B cell (primary cell): ENCODE results near the gene TEX14. TPM values are rescaled to one million over a fixed set of nuclear protein-coding genes. Genes with fewer than 3 reads are reported as not detected.

ENCODE experiments used
- ATAC-seq: fragments of 200-7000 bp; cut with Tn5 transposase; one replicate; pipeline ENCODE4 v1.10.0; 2021; ENCODE audit warnings: low read depth, mild to moderate bottlenecking, moderate number of reproducible peaks, moderate library complexity
- CTCF ChIA-PET: fragments of 350-600 bp; sonication (Branson Sonifier 250); formaldehyde crosslinking; loops from one replicate; lab custom pipeline; 2021; ENCODE audit warnings: antibody characterized with exemption, inconsistent platforms; lab: Charles Lee
- POLR2A ChIA-PET: fragments of 350-600 bp; sonication (Branson Sonifier 250); formaldehyde crosslinking; loops from one replicate; lab custom pipeline; 2021; ENCODE audit warnings: antibody characterized with exemption; lab: Charles Lee
- DNase-seq: peaks from one replicate; pipeline ENCODE4 v3.0.0; 2013
- H2AFZ ChIP-seq: 2 replicates; pipeline ENCODE4 v1.6.1; 2012; ENCODE audit warnings: mild to moderate bottlenecking, low read depth, low read length; ENCODE audit not compliant: insufficient read depth, poor library complexity, severe bottlenecking
- H3K27ac ChIP-seq, 2 donors: 1 replicate in 1 of 2; 2 replicates in 1 of 2; pipeline ENCODE4 v1.5.1; 2012 to 2013; ENCODE audit warnings: low read length in 2 of 2, mild to moderate bottlenecking in 2 of 2, moderate library complexity in 1 of 2
- H3K27me3 ChIP-seq, 4 experiments: fragments of 200-600 bp in 1 of 4; sonication (generic) in 1 of 4; replicated peaks in 1 of 4; 1 replicate in 2 of 4; 2 replicates in 2 of 4; pipeline versions ENCODE4 v1.6.1 to v1.7.0; 2013 to 2016; ENCODE audit warnings: low read length in 3 of 4, mild to moderate bottlenecking in 2 of 4, mixed read lengths in 1 of 4, moderate library complexity in 1 of 4; ENCODE audit not compliant: insufficient read depth in 4 of 4, control insufficient read depth in 3 of 4; ENCODE audit errors: control extremely low read depth in 1 of 4
- H3K36me3 ChIP-seq, 2 experiments: replicated peaks in 1 of 2; 1 replicate in 1 of 2; 2 replicates in 1 of 2; pipeline versions ENCODE4 v1.6.1 to v1.7.1; 2013; ENCODE audit warnings: low read length in 1 of 2; ENCODE audit not compliant: insufficient read depth in 2 of 2, control insufficient read depth in 1 of 2; ENCODE audit errors: control extremely low read depth in 1 of 2, extremely low read depth in 1 of 2
- H3K4me1 ChIP-seq, 2 donors: fragments of 200-600 bp in 1 of 2; sonication (generic) in 1 of 2; 1 replicate in 1 of 2; 2 replicates in 1 of 2; pipeline versions ENCODE4 v1.5.1 to v1.6.1; 2013 to 2017; ENCODE audit warnings: low read length in 2 of 2; ENCODE audit not compliant: control insufficient read depth in 2 of 2, insufficient read depth in 2 of 2
- H3K4me2 ChIP-seq: replicated peaks from 2 replicates; pipeline ENCODE3; 2012; ENCODE audit warnings: mild to moderate bottlenecking, low read depth, low read length; ENCODE audit not compliant: poor library complexity, severe bottlenecking
- H3K4me3 ChIP-seq, 5 experiments: fragments of 200-600 bp in 1 of 5; sonication (generic) in 1 of 5; 1 replicate in 3 of 5; 2 replicates in 2 of 5; pipeline versions ENCODE4 v1.5.1 to v1.7.0; 2011 to 2016; ENCODE audit warnings: low read length in 4 of 5, mild to moderate bottlenecking in 4 of 5, low read depth in 2 of 5, control low read depth in 1 of 5, moderate library complexity in 1 of 5; ENCODE audit not compliant: insufficient read depth in 1 of 5; ENCODE audit errors: control extremely low read depth in 1 of 5, extremely low read depth in 1 of 5
- H3K79me2 ChIP-seq: fragments of 200-600 bp; sonication (generic); one replicate; pipeline ENCODE4 v1.6.0; 2016; ENCODE audit warnings: low read length; ENCODE audit not compliant: control insufficient read depth, insufficient read depth
- H3K9ac ChIP-seq: fragments of 200-600 bp; sonication (generic); 2 replicates; pipeline ENCODE4 v1.6.1; 2017; ENCODE audit warnings: mild to moderate bottlenecking, low read length, moderate library complexity
- H3K9me3 ChIP-seq, 3 donors: one replicate each; pipeline versions ENCODE4 v1.6.1 to v1.7.1; 2013; ENCODE audit warnings: low read length in 2 of 3; ENCODE audit not compliant: control insufficient read depth in 2 of 3, insufficient read depth in 1 of 3; ENCODE audit errors: control extremely low read depth in 1 of 3
- H4K20me1 ChIP-seq: 2 replicates; pipeline ENCODE4 v1.6.0; 2012; ENCODE audit warnings: mild to moderate bottlenecking, low read length; ENCODE audit not compliant: insufficient read depth, control insufficient read depth, poor library complexity, severe bottlenecking
- H3K27ac Mint-ChIP-seq: one replicate; pipeline ENCODE4 v1.8.0; 2021; ENCODE audit warnings: mixed read lengths
- H3K27me3 Mint-ChIP-seq: one replicate; pipeline ENCODE4 v1.8.0; 2021; ENCODE audit warnings: mixed read lengths
- H3K4me1 Mint-ChIP-seq: one replicate; pipeline ENCODE4 v1.8.0; 2021; ENCODE audit warnings: mixed read lengths
- H3K4me3 Mint-ChIP-seq: one replicate; pipeline ENCODE4 v1.8.0; 2021; ENCODE audit warnings: mixed read lengths
- H3K9me3 Mint-ChIP-seq: one replicate; pipeline ENCODE4 v1.8.0; 2022; ENCODE audit warnings: mixed read lengths; ENCODE audit not compliant: insufficient read depth
- CTCF ChIP-seq: fragments of 200-600 bp; IDR thresholded peaks from one replicate; pipeline ENCODE4 v1.8.0; 2022; ENCODE audit warnings: antibody characterized with exemption, mild to moderate bottlenecking
- EZH2 ChIP-seq: IDR thresholded peaks from 2 replicates; pipeline ENCODE4 v1.6.1; 2012; ENCODE audit warnings: borderline replicate concordance, low read depth, mild to moderate bottlenecking, moderate library complexity, low read length; ENCODE audit not compliant: insufficient read depth, poor library complexity, severe bottlenecking
- WGBS: methylation state at CpG from one replicate; pipeline ENCODE4 v1.1.5; 2013; ENCODE audit warnings: missing lambda C conversion rate; ENCODE audit not compliant: insufficient coverage; 5-methylcytosine and 5-hydroxymethylcytosine counted together
- intact Hi-C: fragments of 100-400 bp; cut with micrococcal nuclease; formaldehyde crosslinking; loops from one replicate; pipeline ENCODE4 v1.10.0; 2022
- polyA plus RNA-seq: library from polyadenylated mRNA; depleted of rRNA; stranded (reverse); fragments of >200 nt; gene quantifications from 2 replicates; pipeline ENCODE4 v1.2.3, GENCODE V29; 2012
- total RNA-seq, 2 donors: library from RNA; stranded (reverse); fragments of 120-200 nt in 1 of 2; gene quantifications; 1 replicate in 1 of 2; 2 replicates in 1 of 2; pipeline versions ENCODE4 v1.2.3 to v1.2.4, GENCODE V29; 2013 to 2022

TEX14 gene
- total and polyA plus RNA-seq, 2 donors (not counting 1 experiment from before 2014, with no cell fraction given) = 0.10 to 0.20 TPM

GRCh38 chr17:58605986-58606385 is 85.9 kb downstream of the TEX14 start:
- no peak overlapping the region for H3K27ac Mint-ChIP-seq
- CTCF ChIA-PET = interaction anchor here (1.0 to 2.0 kb wide), 3 partner anchors 27 to 403 kb away, joined by 3 to 9 read pairs (median 3); no protein-coding TSS in a partner anchor
- no peak for ATAC-seq

GRCh38 chr17:58605470-58605869 is 86.4 kb downstream of the TEX14 start:
- H3K27me3 Mint-ChIP-seq = no peaks in the 10 kb centered on the region
- no peaks in the 10 kb centered on the region for H3K9me3 Mint-ChIP-seq
- H3K27ac Mint-ChIP-seq = no peak overlapping the region
- H3K4me3 Mint-ChIP-seq = no peak overlapping the region
- 100% methylated on average over 1 of the region's 1 CpG for WGBS
- H4K20me1 ChIP-seq = no peaks in the 10 kb centered on the region
- no peaks in the 10 kb centered on the region for H3K79me2 ChIP-seq
- no peaks in the 10 kb centered on the region for H3K36me3 ChIP-seq
- no peak overlapping the region for H2AFZ ChIP-seq
- no peaks in the 10 kb centered on the region for H3K4me1 ChIP-seq
- H3K4me2 ChIP-seq = no peak overlapping the region
- no peaks in the 10 kb centered on the region for H3K27me3 ChIP-seq
- no peak for TF ChIP-seq EZH2
- no peak for TF ChIP-seq CTCF
- H3K4me3 ChIP-seq = no peak overlapping the region
- H3K9ac ChIP-seq = no peak overlapping the region
- ChIA-PET CTCF (interaction anchor here (1.0 to 2.0 kb wide), 3 partner anchors 27 to 404 kb away, joined by 3 to 9 read pairs (median 3); no protein-coding TSS in a partner anchor), POLR2A (interaction anchor here (0.8 kb wide), 1 partner anchor 25 kb away, joined by 4 read pairs; no protein-coding TSS in a partner anchor)
- intact Hi-C loops = no loop called here
- H3K27ac ChIP-seq = no peak overlapping the region
- H3K4me1 Mint-ChIP-seq = no peaks in the 10 kb centered on the region
- no peaks in the 10 kb centered on the region for H3K9me3 ChIP-seq
- DNase-seq (no peak), ATAC-seq (no peak)

More at GRCh38 chr17:58605986-58606385, 85.9 kb downstream of the TEX14 start:
- no peak overlapping the region for H3K9ac ChIP-seq
- H3K4me2 ChIP-seq = no peak overlapping the region
- Mint-ChIP-seq H3K4me1 (no peaks in the 10 kb centered on the region), H3K27me3 (no peaks in the 10 kb centered on the region), H3K9me3 (no peaks in the 10 kb centered on the region), H3K4me3 (no peak overlapping the region)
- H4K20me1 ChIP-seq = no peaks in the 10 kb centered on the region
- POLR2A ChIA-PET = interaction anchor here (0.8 kb wide), 1 partner anchor 25 kb away, joined by 4 read pairs; no protein-coding TSS in a partner anchor
- H3K9me3 ChIP-seq = no peaks in the 10 kb centered on the region
- no peak overlapping the region for H3K4me3 ChIP-seq
- no CpG with 5 or more reads among the region's 2 CpGs for WGBS
- H2AFZ ChIP-seq = no peak overlapping the region
- H3K4me1 ChIP-seq = no peaks in the 10 kb centered on the region
- no peaks in the 10 kb centered on the region for H3K36me3 ChIP-seq
- H3K79me2 ChIP-seq = no peaks in the 10 kb centered on the region
- intact Hi-C loops = no loop called here
- H3K27me3 ChIP-seq = no peaks in the 10 kb centered on the region
- no peak for DNase-seq
- no peak overlapping the region for H3K27ac ChIP-seq
- TF ChIP-seq CTCF (no peak), EZH2 (no peak)
